ENCODE data around the gene C10orf143.
"Not testable (repeated sequence)": the region's sequence is repeated elsewhere in the genome, so short reads cannot be mapped to it uniquely, and the experiment has no call there.

C10orf143 gene

GRCh38 chr10:130111113-130111851 lies 652 bp upstream of the C10orf143 start:
- DNase-seq (ENCODE audit: low read depth in 3 of 3): peak; percentile 84 to 93 (median 85)

- DNase-seq (ENCODE audit: low read depth in 3 of 3): peak; percentile 15 to 70 (median 48)
These were observed 809 bp downstream of the C10orf143 start for GRCh38 chr10:130109796-130110245.

- peak in 1 of 3 donors; percentile 8 for DNase-seq (ENCODE audit: low read depth in 3 of 3)
These were observed 1.6 kb downstream of the C10orf143 start for GRCh38 chr10:130108934-130109604.

GRCh38 chr10:130108146-130108545 lies 2.5 kb downstream of the C10orf143 start:
- DNase-seq (ENCODE audit: low read depth in 3 of 3): not testable (repeated sequence)

GRCh38 chr10:130105724-130106123 lies 4.9 kb downstream of the C10orf143 start:
- no peak for DNase-seq (ENCODE audit: low read depth in 3 of 3)

- DNase-seq (ENCODE audit: low read depth in 3 of 3): no peak
These were observed 11.3 kb downstream of the C10orf143 start for GRCh38 chr10:130099344-130099743.

- DNase-seq (ENCODE audit: low read depth in 3 of 3): not testable (repeated sequence)
These were observed 20.1 kb downstream of the C10orf143 start for GRCh38 chr10:130090565-130090964.

- DNase-seq (ENCODE audit: low read depth in 3 of 3): no peak
These were observed 30.2 kb downstream of the C10orf143 start for GRCh38 chr10:130080461-130080814.

GRCh38 chr10:130079614-130080460 lies 30.8 kb downstream of the C10orf143 start:
- no peak for DNase-seq (ENCODE audit: low read depth in 3 of 3)

GRCh38 chr10:130078120-130078519 lies 32.5 kb downstream of the C10orf143 start:
- no peak for DNase-seq (ENCODE audit: low read depth in 3 of 3)

GRCh38 chr10:130076681-130077080 lies 33.9 kb downstream of the C10orf143 start:
- no peak for DNase-seq (ENCODE audit: low read depth in 3 of 3)

GRCh38 chr10:130074639-130075038 lies 36.0 kb downstream of the C10orf143 start:
- DNase-seq (ENCODE audit: low read depth in 3 of 3): no peak

GRCh38 chr10:130073912-130074311 lies 36.7 kb downstream of the C10orf143 start:
- DNase-seq (ENCODE audit: low read depth in 3 of 3): no peak

GRCh38 chr10:130072247-130072646 lies 38.4 kb downstream of the C10orf143 start:
- DNase-seq (ENCODE audit: low read depth in 3 of 3): no peak

GRCh38 chr10:130067893-130068292 lies 42.7 kb downstream of the C10orf143 start:
- no peak for DNase-seq (ENCODE audit: low read depth in 3 of 3)

- no peak for DNase-seq (ENCODE audit: low read depth in 3 of 3)
These were observed 43.9 kb downstream of the C10orf143 start for GRCh38 chr10:130066743-130067142.

- DNase-seq (ENCODE audit: low read depth in 3 of 3): no peak
These were observed 45.4 kb downstream of the C10orf143 start for GRCh38 chr10:130065251-130065650.

- no peak for DNase-seq (ENCODE audit: low read depth in 3 of 3)
These were observed 45.8 kb downstream of the C10orf143 start for GRCh38 chr10:130064783-130065182.

- DNase-seq (ENCODE audit: low read depth in 3 of 3): no peak
These were observed 47.7 kb downstream of the C10orf143 start for GRCh38 chr10:130062976-130063375.

GRCh38 chr10:130062201-130062600 lies 48.4 kb downstream of the C10orf143 start:
- DNase-seq (ENCODE audit: low read depth in 3 of 3): no peak

- no peak for DNase-seq (ENCODE audit: low read depth in 3 of 3)
These were observed 48.9 kb downstream of the C10orf143 start for GRCh38 chr10:130061760-130062159.

GRCh38 chr10:130054021-130054420 lies 56.6 kb downstream of the C10orf143 start:
- DNase-seq (ENCODE audit: low read depth in 3 of 3): no peak

Data from stimulated activated CD4-positive, alpha-beta T cell treated with anti-CD3 and anti-CD28 coated beads, TNF-alpha, amount 100 ng/mL, for 48 hours (primary cell).